ENCODE results near the gene ADARB1. TPM values are rescaled to one million over a fixed set of nuclear protein-coding genes. Genes with fewer than 3 reads are reported as not detected.

ADARB1 gene
- total and polyA plus RNA-seq, 12 donors: 7.2 to 21.6 (median 16.1) TPM

DNA sequence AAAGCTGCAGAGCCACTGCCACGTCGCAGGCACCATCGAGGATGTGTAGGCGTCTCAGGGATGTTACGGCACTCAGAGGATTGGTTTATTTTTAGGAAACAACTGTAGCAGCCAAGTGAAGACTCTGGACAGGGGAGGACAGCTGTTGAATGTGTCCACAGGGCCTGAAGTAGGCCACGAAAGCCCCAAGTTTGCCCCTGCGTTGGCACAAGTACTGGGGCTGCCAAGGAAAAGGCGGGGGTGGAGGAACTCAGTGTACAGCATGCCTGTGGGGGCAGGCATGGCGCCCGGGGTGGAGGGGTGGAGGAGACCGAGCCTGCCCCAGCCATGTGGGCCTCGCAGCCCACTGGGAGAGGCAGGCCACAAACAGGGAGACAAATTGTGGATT lies 89.7 kb downstream of the ADARB1 start:
- no peaks in the 10 kb centered on the region for H3K27me3 ChIP-seq
- H3K36me3 ChIP-seq (replicated peaks in 1 of 2): no peaks in the 10 kb centered on the region
- H3K4me3 ChIP-seq: no peak overlapping the region
- intact Hi-C loops (cut with DNase I): no loop called here
- no peak for DNase-seq
- no peaks in the 10 kb centered on the region for H3K9me3 ChIP-seq (replicated peaks in 1 of 3)
- TF ChIP-seq, protein P1, sequence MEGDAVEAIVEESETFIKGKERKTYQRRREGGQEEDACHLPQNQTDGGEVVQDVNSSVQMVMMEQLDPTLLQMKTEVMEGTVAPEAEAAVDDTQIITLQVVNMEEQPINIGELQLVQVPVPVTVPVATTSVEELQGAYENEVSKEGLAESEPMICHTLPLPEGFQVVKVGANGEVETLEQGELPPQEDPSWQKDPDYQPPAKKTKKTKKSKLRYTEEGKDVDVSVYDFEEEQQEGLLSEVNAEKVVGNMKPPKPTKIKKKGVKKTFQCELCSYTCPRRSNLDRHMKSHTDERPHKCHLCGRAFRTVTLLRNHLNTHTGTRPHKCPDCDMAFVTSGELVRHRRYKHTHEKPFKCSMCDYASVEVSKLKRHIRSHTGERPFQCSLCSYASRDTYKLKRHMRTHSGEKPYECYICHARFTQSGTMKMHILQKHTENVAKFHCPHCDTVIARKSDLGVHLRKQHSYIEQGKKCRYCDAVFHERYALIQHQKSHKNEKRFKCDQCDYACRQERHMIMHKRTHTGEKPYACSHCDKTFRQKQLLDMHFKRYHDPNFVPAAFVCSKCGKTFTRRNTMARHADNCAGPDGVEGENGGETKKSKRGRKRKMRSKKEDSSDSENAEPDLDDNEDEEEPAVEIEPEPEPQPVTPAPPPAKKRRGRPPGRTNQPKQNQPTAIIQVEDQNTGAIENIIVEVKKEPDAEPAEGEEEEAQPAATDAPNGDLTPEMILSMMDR (IDR thresholded peaks at IDR 0.05): no peak
- TF ChIP-seq POLR2A (IDR thresholded peaks at IDR 0.05): no peak
- WGBS, 4 donors: 69 to 78% (median 78%) methylated on average over 11 to 12 of the region's 12 CpGs
- H3K27ac ChIP-seq: no peak overlapping the region
- H3K4me1 ChIP-seq (replicated peaks in 1 of 2): peaks cover 8 to 13% of the 10 kb centered on the region in 2 donors

DNA sequence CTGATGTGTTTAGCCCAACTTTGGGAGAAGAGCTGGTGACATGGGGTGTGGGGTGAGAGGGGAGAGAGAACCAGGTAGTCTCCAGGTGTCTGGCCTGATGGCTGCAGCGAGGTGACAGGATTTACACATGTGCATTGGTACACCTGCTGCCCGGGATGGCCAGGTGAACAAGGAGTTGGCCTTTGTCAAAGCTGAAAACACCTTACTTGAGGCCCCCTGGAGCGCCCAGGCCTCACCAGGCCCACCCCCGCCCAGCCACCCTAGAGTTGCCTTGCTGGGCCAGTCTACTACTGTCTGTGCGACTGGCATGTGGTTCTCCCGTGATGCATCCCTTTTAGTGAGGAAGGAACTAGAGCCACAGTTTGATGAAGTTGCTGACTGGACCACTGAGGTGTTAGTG lies 90.5 kb downstream of the ADARB1 start:
- H3K9me3 ChIP-seq (replicated peaks in 1 of 3): no peaks in the 10 kb centered on the region
- H3K27ac ChIP-seq: no peak overlapping the region
- H3K27me3 ChIP-seq: no peaks in the 10 kb centered on the region
- H3K4me3 ChIP-seq: no peak overlapping the region
- TF ChIP-seq POLR2A (IDR thresholded peaks at IDR 0.05): no peak
- TF ChIP-seq, protein P1 (IDR thresholded peaks at IDR 0.05): no peak
- H3K4me1 ChIP-seq (replicated peaks in 1 of 2): peaks cover 8 to 13% of the 10 kb centered on the region in 2 donors
- intact Hi-C loops (cut with DNase I): no loop called here
- DNase-seq: no peak
- H3K36me3 ChIP-seq (replicated peaks in 1 of 2): no peaks in the 10 kb centered on the region
- WGBS, 4 donors: 85 to 95% (median 90%) methylated on average over 6 of the region's 6 CpGs

DNA sequence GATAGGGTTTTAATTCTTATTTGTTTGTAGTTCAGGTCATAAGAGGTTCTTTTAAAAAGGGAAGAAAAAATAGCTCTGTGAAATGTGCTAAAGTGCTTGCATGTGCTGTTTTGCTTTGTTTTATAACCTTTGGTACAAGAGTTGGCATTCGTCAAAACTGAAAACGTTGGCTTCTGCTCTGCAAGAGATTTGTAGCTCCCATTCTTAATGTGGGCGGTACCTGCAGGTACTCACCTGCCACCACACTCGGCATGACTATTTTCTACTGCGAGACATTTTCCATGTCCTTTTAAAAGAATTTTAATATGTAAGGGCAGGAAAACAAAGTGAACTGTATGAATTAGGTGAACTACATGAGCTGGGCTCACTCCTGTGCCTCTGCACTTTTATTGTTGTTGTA lies 92.6 kb downstream of the ADARB1 start:
- Histone ChIP-seq H3K36me3 (replicated peaks in 1 of 2) (no peaks in the 10 kb centered on the region), H3K27me3 (no peaks in the 10 kb centered on the region), H3K9me3 (replicated peaks in 1 of 3) (no peaks in the 10 kb centered on the region), H3K4me1 (replicated peaks in 1 of 2) (peaks cover 8 to 13% of the 10 kb centered on the region in 2 donors), H3K4me3 (no peak overlapping the region), H3K27ac (no peak overlapping the region)
- 64 to 74% (median 70%) methylated on average over 5 of the region's 5 CpGs for WGBS, 4 donors
- no peak for TF ChIP-seq POLR2A (IDR thresholded peaks at IDR 0.05)
- TF ChIP-seq, protein P1 (IDR thresholded peaks at IDR 0.05): no peak
- DNase-seq: no peak
- intact Hi-C loops (cut with DNase I): no loop called here

DNA sequence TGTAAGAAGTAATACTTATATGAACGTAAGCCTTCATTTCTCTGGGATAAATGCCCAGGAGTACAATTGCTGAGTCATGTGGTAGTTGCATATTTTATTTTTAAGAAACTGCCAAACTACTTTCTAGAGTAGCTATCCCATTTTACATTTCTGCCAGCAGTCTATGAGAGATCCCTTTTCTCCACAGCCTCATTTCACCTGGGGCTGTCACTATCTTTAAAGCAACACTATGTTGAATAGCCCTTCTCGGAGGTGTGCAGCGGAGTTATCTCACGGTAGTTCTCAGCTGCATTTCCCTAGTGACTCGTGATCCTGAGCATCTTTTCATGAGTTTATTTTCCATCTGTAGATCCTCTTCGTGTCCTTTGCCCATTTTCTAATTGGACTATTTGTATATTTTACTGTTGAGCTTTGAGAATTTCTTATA lies 93.4 kb downstream of the ADARB1 start:
- TF ChIP-seq, protein P1 (IDR thresholded peaks at IDR 0.05): no peak
- TF ChIP-seq POLR2A (IDR thresholded peaks at IDR 0.05): no peak
- no peaks in the 10 kb centered on the region for H3K36me3 ChIP-seq (replicated peaks in 1 of 2)
- H3K27ac ChIP-seq: no peak overlapping the region
- H3K4me1 ChIP-seq (replicated peaks in 1 of 2): peaks cover 8 to 13% of the 10 kb centered on the region in 2 donors
- 57 to 69% (median 65%) methylated on average over 6 of the region's 6 CpGs for WGBS, 4 donors
- H3K9me3 ChIP-seq (replicated peaks in 1 of 3): no peaks in the 10 kb centered on the region
- intact Hi-C loops (cut with DNase I): no loop called here
- DNase-seq: no peak
- H3K27me3 ChIP-seq: no peaks in the 10 kb centered on the region
- no peak overlapping the region for H3K4me3 ChIP-seq
